ENCODE measurements around the gene ARPC3.

- peak in 1 of 2 donors; percentile 82 for TF ChIP-seq POLR2A (IDR thresholded peaks at IDR 0.05)
- TF ChIP-seq, protein P1, sequence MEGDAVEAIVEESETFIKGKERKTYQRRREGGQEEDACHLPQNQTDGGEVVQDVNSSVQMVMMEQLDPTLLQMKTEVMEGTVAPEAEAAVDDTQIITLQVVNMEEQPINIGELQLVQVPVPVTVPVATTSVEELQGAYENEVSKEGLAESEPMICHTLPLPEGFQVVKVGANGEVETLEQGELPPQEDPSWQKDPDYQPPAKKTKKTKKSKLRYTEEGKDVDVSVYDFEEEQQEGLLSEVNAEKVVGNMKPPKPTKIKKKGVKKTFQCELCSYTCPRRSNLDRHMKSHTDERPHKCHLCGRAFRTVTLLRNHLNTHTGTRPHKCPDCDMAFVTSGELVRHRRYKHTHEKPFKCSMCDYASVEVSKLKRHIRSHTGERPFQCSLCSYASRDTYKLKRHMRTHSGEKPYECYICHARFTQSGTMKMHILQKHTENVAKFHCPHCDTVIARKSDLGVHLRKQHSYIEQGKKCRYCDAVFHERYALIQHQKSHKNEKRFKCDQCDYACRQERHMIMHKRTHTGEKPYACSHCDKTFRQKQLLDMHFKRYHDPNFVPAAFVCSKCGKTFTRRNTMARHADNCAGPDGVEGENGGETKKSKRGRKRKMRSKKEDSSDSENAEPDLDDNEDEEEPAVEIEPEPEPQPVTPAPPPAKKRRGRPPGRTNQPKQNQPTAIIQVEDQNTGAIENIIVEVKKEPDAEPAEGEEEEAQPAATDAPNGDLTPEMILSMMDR (IDR thresholded peaks at IDR 0.05), result no peak
Observed at GRCh38 chr12:110468214-110469048, 18.3 kb upstream of the ARPC3 start, which contains the start of the genes FAM216A and GPN3.

All from thyroid gland (tissue), 4 donors.